ACHN (cell line): ENCODE data around the gene ENKUR.
"Not testable (repeated sequence)": the region's sequence is repeated elsewhere in the genome, so short reads cannot be mapped to it uniquely, and the experiment has no call there.

Experiments
- DNase-seq: peaks from one replicate; pipeline ENCODE4 v3.0.0-alpha.2; 2015
- in situ Hi-C: cut with HindIII; loops from 2 replicates; pipeline ENCODE4 v1.10.0; 2017; ENCODE audit warnings: low sequenced_read_pairs, low pct_ligation_motif_present, low pct_unique_long_range_greater_than_20kb

Gene ENKUR

GRCh38 chr10:24957624-24958051 is 58.3 kb downstream of the ENKUR start:
- DNase-seq, in situ Hi-C loops: not testable (repeated sequence)

DNA sequence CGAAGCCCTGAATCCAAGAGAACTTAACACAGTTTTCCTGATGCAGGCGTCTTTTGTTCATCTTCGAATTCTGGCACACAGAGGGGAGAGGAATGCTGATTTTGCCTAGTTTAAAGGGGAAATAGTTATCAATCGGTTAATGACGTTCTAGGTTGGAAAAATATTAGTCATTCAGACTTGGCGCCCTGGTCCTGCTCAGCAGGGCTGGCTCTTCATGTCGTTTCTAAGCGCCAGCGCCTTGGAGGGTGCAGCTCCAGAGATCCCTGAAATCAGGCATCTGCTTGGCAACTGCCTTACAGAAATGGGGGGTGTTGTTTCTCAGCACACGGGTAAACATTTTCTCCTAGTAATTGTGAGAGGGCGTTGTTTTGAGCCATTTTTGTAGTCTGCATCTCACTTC is 62.3 kb downstream of the ENKUR start:
- in situ Hi-C loops, result no loop called here
- no peak for DNase-seq

DNA sequence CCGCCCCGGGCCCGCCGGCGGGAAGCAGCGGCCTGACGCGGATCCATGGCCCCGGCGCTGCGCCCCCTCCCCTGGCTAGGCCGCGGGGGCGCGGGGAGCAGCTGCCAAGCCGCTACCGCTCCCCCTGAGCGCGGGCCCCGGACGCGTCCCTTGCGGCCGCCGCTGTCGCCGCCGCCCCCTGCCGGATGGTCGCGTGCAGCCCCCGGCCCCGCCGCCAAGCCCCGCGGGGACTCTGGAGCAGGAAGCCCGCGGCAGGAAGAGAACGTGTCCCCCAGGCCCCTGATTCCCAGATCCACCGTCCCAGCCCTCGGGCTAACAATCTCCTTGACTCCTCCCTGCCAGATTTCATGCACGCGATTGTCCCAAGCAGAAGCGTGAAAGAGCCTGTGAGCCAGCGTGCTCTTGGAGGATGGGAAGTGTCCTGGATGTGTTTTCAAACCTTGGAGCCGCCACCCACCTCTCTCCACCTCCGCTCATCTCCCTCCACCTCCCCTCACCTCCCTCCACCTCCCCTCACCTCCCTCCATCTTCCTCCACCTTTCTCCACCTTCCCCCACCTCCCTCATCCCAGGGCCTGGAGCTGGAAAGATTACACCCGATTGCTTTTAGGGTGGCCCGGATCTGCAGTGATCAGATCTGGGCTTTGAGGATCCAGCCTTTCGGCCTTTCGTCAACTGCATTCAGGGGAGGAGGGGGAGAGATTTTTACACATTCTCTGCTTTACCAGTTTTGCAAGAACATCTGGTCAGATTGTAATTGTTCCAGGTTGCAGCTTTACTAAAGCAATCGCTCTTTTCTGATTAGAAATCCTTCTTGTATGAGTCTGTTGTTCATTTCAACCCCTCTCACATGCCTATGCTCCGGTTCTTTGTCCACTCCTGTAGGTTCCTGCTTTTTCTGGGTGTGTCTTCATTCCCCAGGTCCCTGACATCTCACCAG is 63.0 kb downstream of the ENKUR start:
- DNase-seq, result peak; percentile 28
- in situ Hi-C loops, result no loop called here

GRCh38 chr10:24952143-24952706 is 63.7 kb downstream of the ENKUR start, which contains the start of gene PRTFDC1:
Gene PRTFDC1 (minus strand): TSS chr10:24952606. CDS start chr10:24952575, 31 bp downstream.
- in situ Hi-C loops, result no loop called here
- DNase-seq, result peak; percentile 33

GRCh38 chr10:24951201-24952142 is 64.5 kb downstream of the ENKUR start:
- in situ Hi-C loops, result no loop called here
- DNase-seq, result peak; percentile 70

DNA sequence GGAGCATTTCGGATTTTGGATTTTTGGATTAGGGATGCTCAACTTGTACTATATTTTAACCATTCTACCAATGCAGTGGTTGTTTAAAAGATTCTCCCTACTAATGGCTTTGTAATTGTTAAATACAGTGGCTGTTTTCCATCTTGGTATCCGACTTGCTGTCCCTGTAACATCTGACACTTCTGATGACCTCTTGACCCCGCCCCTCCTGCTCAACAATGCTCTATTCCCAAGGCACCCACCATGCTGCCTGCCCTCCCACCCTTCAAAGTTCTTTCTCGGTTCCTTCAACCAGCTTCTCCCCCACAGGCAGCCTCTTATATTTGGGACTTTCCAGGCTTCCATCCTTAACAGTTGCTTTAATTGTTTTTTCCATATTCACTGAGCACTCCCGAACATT is 65.5 kb downstream of the ENKUR start:
- no peak for DNase-seq

GRCh38 chr10:24949616-24950015 is 66.3 kb downstream of the ENKUR start:
- in situ Hi-C loops, result no loop called here
- DNase-seq, result no peak

More for the DNA sequence above, 65.5 kb downstream of the ENKUR start:
- in situ Hi-C loops, result no loop called here

GRCh38 chr10:24947304-24948097 is 68.5 kb downstream of the ENKUR start:
- DNase-seq, result no peak
- in situ Hi-C loops, result no loop called here

GRCh38 chr10:24944512-24945255 is 71.3 kb downstream of the ENKUR start:
- in situ Hi-C loops, result no loop called here
- DNase-seq, result peak; percentile 58

GRCh38 chr10:24938525-24938924 is 77.4 kb downstream of the ENKUR start:
- in situ Hi-C loops, result no loop called here
- DNase-seq, result no peak

- in situ Hi-C loops, result no loop called here
- no peak for DNase-seq
These were observed 77.9 kb downstream of the ENKUR start for GRCh38 chr10:24938076-24938475.

- no peak for DNase-seq
- in situ Hi-C loops, result no loop called here
These were observed 80.3 kb downstream of the ENKUR start for GRCh38 chr10:24935504-24936292.
